UCSD-AML1 (cell line): ENCODE results near the gene UBE2Q1.
A peak's percentile ranks its signal among the peaks of the same experiment; 100 is the strongest.

Experiments
- DNase-seq: peaks from one replicate; lab custom pipeline; 2025; ENCODE audit not compliant: unreplicated experiment; lab: John Stamatoyannopoulos, UW

UBE2Q1 gene

GRCh38 chr1:154557939-154558719 is at the start of gene UBE2Q1:
UBE2Q1 (minus strand) TSS chr1:154558662; CDS start chr1:154558553, 109 bp downstream.
- peak; percentile 50 for DNase-seq

DNA sequence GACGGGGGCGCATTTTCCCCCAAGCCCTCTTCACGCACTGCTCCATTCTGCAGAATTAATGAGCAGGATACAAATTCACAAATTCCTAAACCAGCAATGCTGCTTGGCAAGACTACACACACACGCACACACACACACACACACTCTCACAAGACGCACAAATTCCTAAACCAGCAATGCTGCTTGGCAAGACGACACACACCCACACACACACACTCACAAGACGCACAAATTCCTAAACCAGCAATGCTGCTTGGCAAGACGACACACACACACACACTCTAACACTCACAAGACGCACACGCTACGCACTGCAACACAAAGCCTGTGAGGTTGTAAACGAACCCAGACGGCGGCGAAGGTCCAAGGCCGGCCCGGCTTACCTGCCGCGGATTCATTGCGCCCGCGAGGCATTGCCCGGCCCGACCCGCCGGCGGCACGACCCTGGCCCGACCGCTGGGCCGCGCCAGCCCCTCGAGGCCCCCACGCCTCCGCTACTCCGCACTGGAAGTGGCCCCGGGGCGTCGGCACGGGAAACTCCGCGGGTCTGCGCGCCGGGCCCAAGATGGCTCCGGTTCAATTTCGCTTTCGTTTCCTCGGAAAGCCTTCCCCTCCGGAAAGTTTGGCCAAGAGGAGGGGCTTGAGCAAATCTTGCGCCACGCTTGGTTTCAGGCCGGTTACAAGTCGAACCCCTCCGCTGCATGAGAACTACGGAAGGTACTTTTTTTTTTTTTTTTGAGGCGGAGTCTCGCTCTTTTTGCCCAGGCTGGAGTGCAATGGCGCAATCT is 49.3 kb upstream of the UBE2Q1 start, which contains the start of gene ADAR:
TSS of gene ADAR (minus strand) at position 578 of the 788 bp plus-strand sequence. CDS start at position 398, 180 bp downstream.
- DNase-seq: peak; percentile 86

- DNase-seq: no peak
Measured at GRCh38 chr1:154607106-154607608, 48.7 kb upstream of the UBE2Q1 start.

GRCh38 chr1:154605534-154605933 is 47.1 kb upstream of the UBE2Q1 start:
- no peak for DNase-seq

DNA sequence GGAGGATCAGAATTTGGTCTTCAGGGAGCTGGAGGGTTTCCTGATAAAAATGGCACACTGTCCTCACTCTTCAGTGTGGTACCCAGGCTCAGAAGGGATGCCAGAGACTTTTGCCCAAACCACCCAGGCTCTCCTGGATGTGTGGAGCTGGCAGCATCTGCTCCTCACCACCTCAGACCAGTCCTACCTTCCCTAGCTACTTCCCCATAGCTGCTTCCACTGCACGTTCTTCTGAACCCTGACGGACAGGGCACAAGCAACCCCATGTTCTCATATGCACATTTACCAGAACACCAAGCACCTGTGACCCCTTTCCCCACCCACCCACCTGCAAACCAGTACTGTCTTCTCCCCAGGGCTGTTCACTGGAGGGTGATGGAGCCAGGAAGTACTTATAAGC is 44.9 kb upstream of the UBE2Q1 start:
- DNase-seq: no peak

GRCh38 chr1:154599658-154600057 is 41.2 kb upstream of the UBE2Q1 start:
- DNase-seq: no peak

DNA sequence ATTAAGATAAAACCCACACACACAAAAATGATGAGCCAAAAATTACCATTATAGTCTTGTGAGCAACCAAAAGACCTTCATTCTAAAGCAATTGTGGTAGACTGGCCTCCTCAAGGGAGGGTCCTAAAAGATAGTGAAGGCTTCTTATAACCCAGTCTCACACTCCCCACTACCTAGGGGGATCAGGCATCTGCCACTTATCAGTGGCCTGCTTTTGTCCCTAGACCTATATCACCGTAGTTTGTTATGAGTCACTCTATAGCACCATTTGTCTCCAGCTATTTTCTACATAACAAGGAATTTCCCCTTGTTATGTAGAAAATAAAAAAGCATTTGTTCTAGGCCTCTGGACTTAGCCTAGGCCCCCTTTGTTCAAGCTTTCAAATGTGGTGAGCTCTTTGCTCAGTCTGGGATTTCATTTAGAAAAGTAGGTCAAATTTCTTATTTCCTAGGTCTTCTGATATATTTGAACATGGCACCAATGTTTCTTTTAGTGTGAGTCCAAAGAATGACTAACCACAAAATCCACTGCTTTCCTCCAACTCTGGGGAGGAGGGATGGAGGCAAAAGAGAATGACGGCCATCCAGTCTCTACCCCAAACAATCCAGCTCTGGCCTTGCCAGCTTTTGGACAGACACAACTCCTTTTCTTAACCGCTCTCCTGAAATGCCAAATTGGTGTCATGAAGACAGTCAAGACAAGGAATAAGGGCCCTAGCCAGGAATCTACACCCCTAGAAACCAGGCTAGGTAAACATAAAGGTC is 40.6 kb upstream of the UBE2Q1 start:
- no peak for DNase-seq

- no peak for DNase-seq
Measured at GRCh38 chr1:154595621-154596020, 37.2 kb upstream of the UBE2Q1 start.

DNA sequence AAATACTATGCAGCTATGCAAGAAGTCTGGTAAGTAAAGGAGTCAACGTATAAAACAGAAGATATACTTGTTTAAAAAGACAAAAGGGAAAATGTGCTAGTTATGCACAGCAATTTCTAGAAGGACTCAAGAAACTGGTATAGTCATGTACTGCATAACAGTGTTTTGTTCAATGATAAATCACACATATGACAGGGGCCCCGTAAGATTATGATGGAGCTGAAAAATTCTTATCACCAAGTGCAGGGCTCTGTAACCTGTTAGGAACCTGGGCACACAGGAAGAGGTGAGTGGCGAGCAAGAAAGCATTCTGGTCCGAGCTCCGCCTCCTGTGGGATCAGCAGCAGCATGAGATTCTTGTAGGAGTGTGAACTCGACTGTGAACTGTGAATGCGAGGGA is 36.3 kb upstream of the UBE2Q1 start:
- DNase-seq: no peak

DNA sequence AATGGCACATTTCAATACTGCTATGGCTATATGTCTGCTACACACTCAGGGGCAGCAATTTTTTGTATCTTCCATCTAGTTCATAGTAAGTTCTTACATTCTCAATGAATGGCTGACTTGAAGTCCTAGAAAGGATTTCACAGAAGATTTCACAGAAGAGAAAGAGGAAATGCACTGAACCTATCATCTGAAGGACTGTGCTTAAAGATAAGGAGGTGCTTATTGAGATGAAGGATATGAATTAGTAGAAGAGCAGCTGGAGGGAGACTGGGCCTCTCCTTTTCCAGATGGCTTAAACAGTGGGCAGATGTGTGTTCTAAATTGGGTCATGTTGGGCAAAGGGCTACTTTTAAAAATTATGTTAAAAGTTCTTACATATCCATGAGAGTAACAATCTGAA is 34.9 kb upstream of the UBE2Q1 start:
- no peak for DNase-seq

- DNase-seq: no peak
Measured at GRCh38 chr1:154591206-154591605, 32.7 kb upstream of the UBE2Q1 start.

DNA sequence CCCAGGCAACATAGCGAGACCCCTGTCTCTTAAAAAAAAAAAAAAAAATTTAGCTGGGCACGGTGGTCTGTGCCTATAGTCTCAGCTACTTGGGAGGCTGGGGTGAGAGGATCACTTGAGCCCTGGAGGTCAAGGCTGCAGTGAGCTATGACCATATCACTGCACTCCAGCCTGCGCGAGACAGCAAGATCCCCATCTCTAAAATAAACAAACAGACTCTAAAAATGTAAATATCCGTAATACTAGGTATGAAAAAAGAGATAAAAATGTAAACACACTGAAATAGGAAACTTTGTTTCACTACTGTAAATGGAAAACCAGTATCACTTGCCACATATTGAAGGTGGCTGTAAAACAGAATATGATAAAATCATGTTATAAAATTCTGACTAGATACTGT is 32.3 kb upstream of the UBE2Q1 start:
- DNase-seq: no peak

GRCh38 chr1:154589780-154590179 is 31.3 kb upstream of the UBE2Q1 start:
- no peak for DNase-seq

GRCh38 chr1:154586641-154587040 is 28.2 kb upstream of the UBE2Q1 start:
- DNase-seq: no peak

DNA sequence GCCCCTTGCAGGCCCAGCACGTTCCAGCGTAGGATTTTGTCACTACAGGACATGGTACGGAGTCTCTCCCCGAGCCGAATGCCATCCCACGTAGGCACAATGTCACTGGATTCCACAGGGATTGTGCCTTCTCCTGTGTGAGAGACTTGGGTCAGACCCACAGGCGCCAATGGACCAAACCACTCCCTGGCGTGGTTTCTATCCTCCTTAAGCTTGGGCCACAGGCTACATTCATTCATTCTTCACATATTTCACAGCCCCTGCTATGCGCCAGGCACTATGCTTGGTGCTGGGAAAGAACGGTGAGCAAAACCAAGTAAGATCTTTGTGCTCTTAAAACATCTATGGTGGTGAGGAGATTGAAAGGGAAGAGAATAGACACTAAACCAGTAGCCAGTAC is 27.8 kb upstream of the UBE2Q1 start:
- DNase-seq: no peak

- DNase-seq: no peak
Measured at GRCh38 chr1:154584267-154584994, 26.0 kb upstream of the UBE2Q1 start.

DNA sequence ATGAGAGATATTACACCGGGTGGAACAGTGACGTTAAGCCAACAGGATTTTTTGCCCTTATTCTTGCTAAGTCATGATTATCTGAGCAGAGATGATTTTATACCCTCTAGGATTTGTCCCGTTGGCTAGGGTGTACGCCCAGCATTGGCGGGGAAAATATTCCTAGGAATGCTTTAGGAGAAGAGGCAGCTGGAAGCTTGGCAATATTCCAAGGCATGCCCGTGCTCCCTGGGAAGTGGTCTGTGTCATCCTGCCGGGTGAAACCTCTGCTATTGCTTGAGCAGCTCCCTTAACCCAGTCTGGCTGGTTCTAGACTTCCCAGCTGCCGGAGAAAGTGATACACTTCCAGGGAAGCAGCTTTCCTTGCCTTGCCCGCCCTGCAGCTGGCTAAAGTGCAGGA is 25.3 kb upstream of the UBE2Q1 start:
- DNase-seq: no peak

DNA sequence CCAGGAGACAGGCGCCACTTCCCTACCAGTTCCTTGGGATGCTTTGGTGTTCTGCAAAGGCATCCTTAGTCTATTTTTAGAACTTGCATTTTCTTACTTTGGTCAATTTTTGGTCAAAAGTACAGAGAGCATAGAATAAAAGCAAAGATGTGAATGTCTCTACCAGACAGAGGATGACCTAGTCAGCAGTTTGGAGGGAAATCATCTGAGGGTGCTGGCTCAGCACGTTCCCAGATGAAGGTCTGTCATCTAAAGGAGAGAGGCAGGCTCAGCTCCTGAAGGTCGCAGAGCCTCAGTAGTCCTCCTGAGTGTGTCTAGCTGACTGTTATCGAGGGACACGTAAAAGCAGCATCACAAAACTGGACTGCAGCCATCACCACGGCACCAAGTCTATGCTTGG is 24.4 kb upstream of the UBE2Q1 start:
- DNase-seq: no peak

GRCh38 chr1:154581766-154582165 is 23.3 kb upstream of the UBE2Q1 start:
- DNase-seq: no peak

- no peak for DNase-seq
Measured at GRCh38 chr1:154579374-154579773, 20.9 kb upstream of the UBE2Q1 start.

GRCh38 chr1:154578058-154578418 is 19.6 kb upstream of the UBE2Q1 start:
- DNase-seq: no peak
